ENCODE data around the gene SESTD1. TPM values are rescaled to one million over a fixed set of nuclear protein-coding genes. Genes with fewer than 3 reads are reported as not detected.

Gene SESTD1
- polyA plus RNA-seq (2013, experiment 1 of 2) = 28.8 TPM
- 29.6 TPM for polyA plus RNA-seq (2013, experiment 2 of 2)

GRCh38 chr2:179264368-179265081 is at the start of gene SESTD1:
Gene SESTD1, minus strand, starts transcription at chr2:179264832. Its CDS starts 72,991 bp downstream, at chr2:179191841.
- Histone ChIP-seq H3K14ac (ENCODE audit: low read length in 2 of 2) (peak within 1 kb of the TSS; percentile 86 to 93), H3K9ac (ENCODE audit: low read length) (peak within 1 kb of the TSS; percentile 94), H2AFZ (ENCODE audit: low read depth, low read length) (peak within 1 kb of the TSS; percentile 88), H3K18ac (ENCODE audit: low read depth in 1 of 2, low read length in 2 of 2) (peak within 1 kb of the TSS; percentile 83 to 87), H2BK5ac (ENCODE audit: low read depth, low read length, poor library complexity, severe bottlenecking) (peak within 1 kb of the TSS; percentile 51), H2BK12ac (ENCODE audit: low read length in 2 of 2) (peak within 1 kb of the TSS in 1 of 2 experiments; percentile 70), H3K36me3 (ENCODE audit: control insufficient read depth in 1 of 2, insufficient read depth in 2 of 2, low read depth in 1 of 2, low read length in 2 of 2) (no peaks in the 10 kb centered on the region), H4K91ac (ENCODE audit: low read length) (peak within 1 kb of the TSS; percentile 76), H3K4ac (ENCODE audit: low read depth in 1 of 2, low read length in 2 of 2) (peak within 1 kb of the TSS; percentile 57 to 79), H2BK120ac (ENCODE audit: low read depth, low read length) (peak within 1 kb of the TSS; percentile 87), H2AK5ac (ENCODE audit: low read length, severe bottlenecking) (no peak within 1 kb of the TSS), H2BK15ac (ENCODE audit: low read depth, poor library complexity, severe bottlenecking) (peak within 1 kb of the TSS; percentile 78), H3K79me1 (replicated peaks; ENCODE audit: low read length, poor library complexity, severe bottlenecking) (no peaks in the 10 kb centered on the region), H4K8ac (ENCODE audit: low read length) (peak within 1 kb of the TSS; percentile 79), H3K27ac (ENCODE audit: low read length, poor library complexity, severe bottlenecking) (no peak within 1 kb of the TSS), H3K27me3 (ENCODE audit: control insufficient read depth in 1 of 2, insufficient read depth in 1 of 2, low read length in 2 of 2) (no peaks in the 10 kb centered on the region), H3K9me3 (ENCODE audit: control insufficient read depth, low read length) (no peaks in the 10 kb centered on the region), H3K4me3 (ENCODE audit: insufficient read depth in 1 of 2, low read depth in 1 of 2, low read length in 2 of 2) (peak within 1 kb of the TSS; percentile 90 to 93), H3K23ac (ENCODE audit: low read length in 2 of 2) (peak within 1 kb of the TSS; percentile 24 to 80), H3K4me2 (ENCODE audit: low read length, poor library complexity, severe bottlenecking) (peak within 1 kb of the TSS; percentile 90), H3K4me1 (ENCODE audit: control insufficient read depth, insufficient read depth, low read depth, low read length) (no peaks in the 10 kb centered on the region)
- peak; percentile 56 for DNase-seq
- WGBS = 3% methylated on average over 46 of the region's 96 CpGs

- Histone ChIP-seq H3K23ac (ENCODE audit: low read length in 2 of 2) (no peak overlapping the region), H3K14ac (ENCODE audit: low read length in 2 of 2) (no peak overlapping the region), H3K18ac (ENCODE audit: low read depth in 1 of 2, low read length in 2 of 2) (no peak overlapping the region), H2AFZ (ENCODE audit: low read depth, low read length) (no peak overlapping the region), H3K4me1 (ENCODE audit: control insufficient read depth, insufficient read depth, low read depth, low read length) (peaks cover 1% of the 10 kb centered on the region), H2BK120ac (ENCODE audit: low read depth, low read length) (no peak overlapping the region), H3K9ac (ENCODE audit: low read length) (no peak overlapping the region), H3K27me3 (ENCODE audit: control insufficient read depth in 1 of 2, insufficient read depth in 1 of 2, low read length in 2 of 2) (no peaks in the 10 kb centered on the region), H3K27ac (ENCODE audit: low read length, poor library complexity, severe bottlenecking) (no peak overlapping the region), H3K4ac (ENCODE audit: low read depth in 1 of 2, low read length in 2 of 2) (no peak overlapping the region), H3K9me3 (ENCODE audit: control insufficient read depth, low read length) (no peaks in the 10 kb centered on the region), H4K91ac (ENCODE audit: low read length) (no peak overlapping the region), H3K79me1 (replicated peaks; ENCODE audit: low read length, poor library complexity, severe bottlenecking) (no peaks in the 10 kb centered on the region), H2BK5ac (ENCODE audit: low read depth, low read length, poor library complexity, severe bottlenecking) (no peak overlapping the region), H2AK5ac (ENCODE audit: low read length, severe bottlenecking) (no peak overlapping the region), H3K4me3 (ENCODE audit: insufficient read depth in 1 of 2, low read depth in 1 of 2, low read length in 2 of 2) (no peak overlapping the region), H2BK12ac (ENCODE audit: low read length in 2 of 2) (no peak overlapping the region), H3K36me3 (ENCODE audit: control insufficient read depth in 1 of 2, insufficient read depth in 2 of 2, low read depth in 1 of 2, low read length in 2 of 2) (no peaks in the 10 kb centered on the region), H2BK15ac (ENCODE audit: low read depth, poor library complexity, severe bottlenecking) (no peak overlapping the region), H3K4me2 (ENCODE audit: low read length, poor library complexity, severe bottlenecking) (no peak overlapping the region), H4K8ac (ENCODE audit: low read length) (no peak overlapping the region)
- DNase-seq = no peak
These were observed 48.4 kb upstream of the SESTD1 start for GRCh38 chr2:179313057-179313456.

- Histone ChIP-seq H3K9ac (ENCODE audit: low read length) (no peak overlapping the region), H3K4ac (ENCODE audit: low read depth in 1 of 2, low read length in 2 of 2) (no peak overlapping the region), H3K14ac (ENCODE audit: low read length in 2 of 2) (no peak overlapping the region), H2BK120ac (ENCODE audit: low read depth, low read length) (no peak overlapping the region), H4K91ac (ENCODE audit: low read length) (no peak overlapping the region), H3K27ac (ENCODE audit: low read length, poor library complexity, severe bottlenecking) (no peak overlapping the region), H3K4me2 (ENCODE audit: low read length, poor library complexity, severe bottlenecking) (no peak overlapping the region), H4K8ac (ENCODE audit: low read length) (no peak overlapping the region), H3K79me1 (replicated peaks; ENCODE audit: low read length, poor library complexity, severe bottlenecking) (no peaks in the 10 kb centered on the region), H2BK15ac (ENCODE audit: low read depth, poor library complexity, severe bottlenecking) (no peak overlapping the region), H2BK5ac (ENCODE audit: low read depth, low read length, poor library complexity, severe bottlenecking) (no peak overlapping the region), H2AK5ac (ENCODE audit: low read length, severe bottlenecking) (no peak overlapping the region), H3K4me1 (ENCODE audit: control insufficient read depth, insufficient read depth, low read depth, low read length) (peaks cover 1% of the 10 kb centered on the region), H3K23ac (ENCODE audit: low read length in 2 of 2) (no peak overlapping the region), H3K27me3 (ENCODE audit: control insufficient read depth in 1 of 2, insufficient read depth in 1 of 2, low read length in 2 of 2) (no peaks in the 10 kb centered on the region), H2AFZ (ENCODE audit: low read depth, low read length) (no peak overlapping the region), H3K36me3 (ENCODE audit: control insufficient read depth in 1 of 2, insufficient read depth in 2 of 2, low read depth in 1 of 2, low read length in 2 of 2) (no peaks in the 10 kb centered on the region), H3K9me3 (ENCODE audit: control insufficient read depth, low read length) (no peaks in the 10 kb centered on the region), H3K4me3 (ENCODE audit: insufficient read depth in 1 of 2, low read depth in 1 of 2, low read length in 2 of 2) (no peak overlapping the region), H2BK12ac (ENCODE audit: low read length in 2 of 2) (no peak overlapping the region), H3K18ac (ENCODE audit: low read depth in 1 of 2, low read length in 2 of 2) (no peak overlapping the region)
- no CpG with 5 or more reads among the region's 1 CpG for WGBS
- DNase-seq = no peak
These were observed 46.5 kb upstream of the SESTD1 start for GRCh38 chr2:179311101-179311500.

GRCh38 chr2:179307616-179308371 is 43.2 kb upstream of the SESTD1 start:
- H3K18ac ChIP-seq (ENCODE audit: low read depth in 1 of 2, low read length in 2 of 2) = no peak overlapping the region
- no peak overlapping the region for H4K8ac ChIP-seq (ENCODE audit: low read length)
- H3K79me1 ChIP-seq (replicated peaks; ENCODE audit: low read length, poor library complexity, severe bottlenecking) = no peaks in the 10 kb centered on the region
- H3K36me3 ChIP-seq (ENCODE audit: control insufficient read depth in 1 of 2, insufficient read depth in 2 of 2, low read depth in 1 of 2, low read length in 2 of 2) = no peaks in the 10 kb centered on the region
- no peak overlapping the region for H3K9ac ChIP-seq (ENCODE audit: low read length)
- no peaks in the 10 kb centered on the region for H3K4me1 ChIP-seq (ENCODE audit: control insufficient read depth, insufficient read depth, low read depth, low read length)
- no peak overlapping the region for H3K23ac ChIP-seq (ENCODE audit: low read length in 2 of 2)
- no peak overlapping the region for H3K4me2 ChIP-seq (ENCODE audit: low read length, poor library complexity, severe bottlenecking)
- H2AFZ ChIP-seq (ENCODE audit: low read depth, low read length) = no peak overlapping the region
- no peak overlapping the region for H2BK15ac ChIP-seq (ENCODE audit: low read depth, poor library complexity, severe bottlenecking)
- no peak overlapping the region for H3K4me3 ChIP-seq (ENCODE audit: insufficient read depth in 1 of 2, low read depth in 1 of 2, low read length in 2 of 2)
- H2BK5ac ChIP-seq (ENCODE audit: low read depth, low read length, poor library complexity, severe bottlenecking) = no peak overlapping the region
- H3K9me3 ChIP-seq (ENCODE audit: control insufficient read depth, low read length) = no peaks in the 10 kb centered on the region
- H4K91ac ChIP-seq (ENCODE audit: low read length) = no peak overlapping the region
- H3K27me3 ChIP-seq (ENCODE audit: control insufficient read depth in 1 of 2, insufficient read depth in 1 of 2, low read length in 2 of 2) = no peaks in the 10 kb centered on the region
- no peak overlapping the region for H3K4ac ChIP-seq (ENCODE audit: low read depth in 1 of 2, low read length in 2 of 2)
- DNase-seq = no peak
- no peak overlapping the region for H3K14ac ChIP-seq (ENCODE audit: low read length in 2 of 2)
- no peak overlapping the region for H2BK12ac ChIP-seq (ENCODE audit: low read length in 2 of 2)
- H2BK120ac ChIP-seq (ENCODE audit: low read depth, low read length) = no peak overlapping the region
- H3K27ac ChIP-seq (ENCODE audit: low read length, poor library complexity, severe bottlenecking) = no peak overlapping the region
- H2AK5ac ChIP-seq (ENCODE audit: low read length, severe bottlenecking) = no peak overlapping the region
- 86% methylated on average over 3 of the region's 5 CpGs for WGBS
